KMS-11 (cell line): ENCODE results near the gene S100A2.
"Not testable (repeated sequence)": the region's sequence is repeated elsewhere in the genome, so short reads cannot be mapped to it uniquely, and the experiment has no call there.

Experiments
- H2AFZ ChIP-seq: fragments of 200-600 bp; sonication (generic); 2 replicates; pipeline ENCODE4 v1.6.1; 2016; ENCODE audit warnings: antibody characterized with exemption, mixed run types, low read depth
- H3K27ac ChIP-seq: fragments of 200-600 bp; sonication (generic); 2 replicates; pipeline ENCODE4 v1.6.1; 2016; ENCODE audit warnings: mild to moderate bottlenecking, mixed run types
- H3K27me3 ChIP-seq: fragments of 200-600 bp; sonication (generic); 2 replicates; pipeline ENCODE4 v1.6.1; 2017; ENCODE audit warnings: mild to moderate bottlenecking, low read depth, mixed run types, moderate library complexity; ENCODE audit not compliant: insufficient read depth
- H3K36me3 ChIP-seq: fragments of 200-600 bp; sonication (generic); 2 replicates; pipeline ENCODE4 v1.6.1; 2017; ENCODE audit warnings: mild to moderate bottlenecking, mixed run types; ENCODE audit not compliant: insufficient read depth
- H3K4me1 ChIP-seq: fragments of 200-600 bp; sonication (generic); 2 replicates; pipeline ENCODE4 v1.6.1; 2016; ENCODE audit warnings: mild to moderate bottlenecking, low read depth, mixed run types; ENCODE audit not compliant: poor library complexity, severe bottlenecking
- H3K4me2 ChIP-seq: fragments of 200-600 bp; sonication (generic); 2 replicates; pipeline ENCODE4 v1.7.0; 2016; ENCODE audit warnings: mild to moderate bottlenecking, mixed run types
- H3K4me3 ChIP-seq: fragments of 200-600 bp; sonication (generic); IDR thresholded peaks from 2 replicates; pipeline ENCODE4 v1.6.1; 2017; ENCODE audit warnings: low read depth, low read length, mixed read lengths; ENCODE audit not compliant: insufficient read depth
- H3K79me2 ChIP-seq: fragments of 200-600 bp; sonication (generic); 2 replicates; pipeline ENCODE4 v1.6.1; 2016; ENCODE audit warnings: low read depth, mixed run types; ENCODE audit not compliant: insufficient read depth
- H3K9ac ChIP-seq: fragments of 200-600 bp; sonication (generic); 2 replicates; pipeline ENCODE4 v1.6.1; 2016; ENCODE audit warnings: mild to moderate bottlenecking, mixed run types
- H4K20me1 ChIP-seq: fragments of 200-600 bp; sonication (generic); 2 replicates; pipeline ENCODE4 v1.6.1; 2016; ENCODE audit warnings: mild to moderate bottlenecking, mixed run types; ENCODE audit not compliant: insufficient read depth
- TF ChIP-seq, protein P1 (sequence below): fragments of 200-600 bp; sonication (generic); conservative IDR thresholded peaks from 2 replicates; pipeline ENCODE4 v1.6.1; 2017; ENCODE audit warnings: low read depth, mild to moderate bottlenecking, antibody characterized with exemption, low read length, moderate library complexity, mixed read lengths

Gene S100A2

DNA sequence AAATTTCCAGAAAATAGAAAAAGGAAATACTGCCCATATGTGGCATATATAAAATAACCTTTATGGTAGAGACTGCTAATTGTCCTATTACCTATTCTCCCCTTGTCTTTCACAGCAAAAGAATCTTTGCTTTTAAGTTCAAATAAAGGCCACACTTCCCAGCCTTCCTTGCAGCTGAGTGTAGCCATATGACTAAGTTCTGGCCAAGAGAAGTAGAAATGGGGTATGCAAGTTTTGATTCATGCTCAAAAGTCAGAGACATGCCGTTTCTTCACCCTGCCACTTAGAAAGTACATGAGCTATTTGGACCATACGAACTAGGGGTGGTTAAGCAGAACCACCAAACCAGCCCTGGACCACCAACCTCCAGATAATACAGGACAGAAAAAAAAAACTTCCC, 18.3 kb upstream of the S100A2 start:
- H2AFZ ChIP-seq, result no peak overlapping the region
- no peak overlapping the region for H3K9ac ChIP-seq
- H3K27ac ChIP-seq, result no peak overlapping the region
- TF ChIP-seq, protein P1, sequence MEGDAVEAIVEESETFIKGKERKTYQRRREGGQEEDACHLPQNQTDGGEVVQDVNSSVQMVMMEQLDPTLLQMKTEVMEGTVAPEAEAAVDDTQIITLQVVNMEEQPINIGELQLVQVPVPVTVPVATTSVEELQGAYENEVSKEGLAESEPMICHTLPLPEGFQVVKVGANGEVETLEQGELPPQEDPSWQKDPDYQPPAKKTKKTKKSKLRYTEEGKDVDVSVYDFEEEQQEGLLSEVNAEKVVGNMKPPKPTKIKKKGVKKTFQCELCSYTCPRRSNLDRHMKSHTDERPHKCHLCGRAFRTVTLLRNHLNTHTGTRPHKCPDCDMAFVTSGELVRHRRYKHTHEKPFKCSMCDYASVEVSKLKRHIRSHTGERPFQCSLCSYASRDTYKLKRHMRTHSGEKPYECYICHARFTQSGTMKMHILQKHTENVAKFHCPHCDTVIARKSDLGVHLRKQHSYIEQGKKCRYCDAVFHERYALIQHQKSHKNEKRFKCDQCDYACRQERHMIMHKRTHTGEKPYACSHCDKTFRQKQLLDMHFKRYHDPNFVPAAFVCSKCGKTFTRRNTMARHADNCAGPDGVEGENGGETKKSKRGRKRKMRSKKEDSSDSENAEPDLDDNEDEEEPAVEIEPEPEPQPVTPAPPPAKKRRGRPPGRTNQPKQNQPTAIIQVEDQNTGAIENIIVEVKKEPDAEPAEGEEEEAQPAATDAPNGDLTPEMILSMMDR, result no peak
- no peaks in the 10 kb centered on the region for H3K36me3 ChIP-seq
- H3K4me2 ChIP-seq, result no peak overlapping the region
- no peaks in the 10 kb centered on the region for H3K27me3 ChIP-seq
- H3K4me1 ChIP-seq, result no peaks in the 10 kb centered on the region
- no peak overlapping the region for H3K4me3 ChIP-seq
- H3K79me2 ChIP-seq, result no peaks in the 10 kb centered on the region
- no peaks in the 10 kb centered on the region for H4K20me1 ChIP-seq

DNA sequence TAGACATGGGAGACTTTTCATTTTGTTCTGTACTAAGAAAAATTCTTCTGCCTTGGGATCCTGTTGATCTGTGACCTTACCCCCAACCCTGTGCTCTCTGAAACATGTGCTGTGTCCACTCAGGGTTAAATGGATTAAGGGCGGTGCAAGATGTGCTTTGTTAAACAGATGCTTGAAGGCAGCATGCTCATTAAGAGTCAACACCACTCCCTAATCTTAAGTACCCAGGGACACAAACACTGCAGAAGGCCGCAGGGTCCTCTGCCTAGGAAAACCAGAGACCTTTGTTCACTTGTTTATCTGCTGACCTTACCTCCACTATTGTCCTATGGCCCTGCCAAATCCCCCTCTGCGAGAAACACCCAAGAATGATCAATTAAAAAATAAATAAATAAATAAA, 17.9 kb upstream of the S100A2 start:
- H4K20me1 ChIP-seq, H2AFZ ChIP-seq, H3K4me1 ChIP-seq, H3K36me3 ChIP-seq, H3K9ac ChIP-seq, H3K27me3 ChIP-seq, H3K27ac ChIP-seq, H3K79me2 ChIP-seq, H3K4me2 ChIP-seq, H3K4me3 ChIP-seq: not testable (repeated sequence)

DNA sequence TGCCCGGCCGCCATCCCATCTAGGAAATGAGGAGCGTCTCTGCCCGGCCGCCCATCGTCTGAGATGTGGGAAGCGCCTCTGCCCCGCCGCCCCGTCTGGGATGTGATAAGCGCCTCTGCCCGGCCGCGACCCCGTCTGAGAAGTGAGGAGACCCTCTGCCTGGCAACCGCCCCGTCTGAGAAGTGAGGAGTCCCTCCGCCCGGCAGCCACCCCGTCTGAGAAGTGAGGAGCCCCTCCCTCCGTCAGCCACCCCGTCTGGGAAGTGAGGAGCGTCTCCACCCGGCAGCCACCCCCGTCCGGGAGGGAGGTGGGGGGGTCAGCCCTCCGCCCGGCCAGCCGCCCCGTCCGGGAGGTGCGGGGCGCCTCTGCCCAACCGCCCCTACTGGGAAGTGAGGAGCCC, 17.2 kb upstream of the S100A2 start:
- H3K9ac ChIP-seq, H3K4me3 ChIP-seq, H3K4me2 ChIP-seq: not testable (repeated sequence)

DNA sequence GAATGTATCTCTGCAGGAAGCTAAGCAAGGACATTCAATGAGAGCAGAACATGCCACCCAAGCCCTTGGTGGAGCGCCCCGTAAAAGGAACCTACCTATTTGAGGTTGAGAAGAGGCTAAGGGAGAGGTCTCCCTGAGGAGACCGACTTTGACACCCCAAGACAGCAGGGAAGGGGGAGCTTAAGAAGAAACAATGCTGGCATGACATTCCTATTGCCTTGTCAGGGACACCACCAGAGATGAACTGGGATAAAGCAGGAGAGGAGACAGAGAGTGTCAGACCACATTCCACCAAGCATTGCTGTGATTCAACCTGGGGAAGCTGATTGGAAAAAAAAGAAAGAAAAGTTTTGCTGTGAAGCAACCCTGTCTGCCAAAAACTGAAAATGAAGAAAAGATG, 13.3 kb upstream of the S100A2 start:
- Histone ChIP-seq H2AFZ (no peak overlapping the region), H3K4me3 (no peak overlapping the region), H3K79me2 (no peaks in the 10 kb centered on the region), H4K20me1 (no peaks in the 10 kb centered on the region), H3K4me1 (no peaks in the 10 kb centered on the region), H3K4me2 (no peak overlapping the region), H3K27me3 (peaks cover 10% of the 10 kb centered on the region; the same call in 1 of the 2 replicates), H3K36me3 (no peaks in the 10 kb centered on the region), H3K27ac (no peak overlapping the region), H3K9ac (no peak overlapping the region)
- TF ChIP-seq, protein P1, result no peak

More for the DNA sequence above, 17.2 kb upstream of the S100A2 start:
- not testable (repeated sequence) for H3K27ac ChIP-seq, H3K4me1 ChIP-seq, H4K20me1 ChIP-seq, H3K79me2 ChIP-seq, H3K36me3 ChIP-seq, H3K27me3 ChIP-seq, H2AFZ ChIP-seq

DNA sequence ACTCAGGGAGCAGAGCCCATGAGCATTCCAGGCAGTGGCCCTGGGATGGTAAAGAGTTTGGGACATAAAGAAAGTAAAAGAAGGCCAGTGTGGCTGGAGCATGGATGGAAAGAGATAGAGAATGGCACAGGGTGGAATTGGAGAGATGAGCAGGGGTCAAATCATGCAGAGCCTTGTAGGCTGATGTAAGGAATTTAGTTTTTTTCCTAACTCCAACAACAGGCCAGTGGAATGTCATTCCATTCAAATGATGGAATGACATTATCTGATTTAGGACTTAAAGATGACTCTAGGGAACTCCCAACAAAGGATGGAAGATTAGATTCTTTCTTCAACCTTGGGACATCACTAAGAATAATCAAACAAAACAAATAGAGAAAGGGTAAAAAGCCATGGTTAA, 12.8 kb upstream of the S100A2 start:
- no peaks in the 10 kb centered on the region for H3K79me2 ChIP-seq
- H4K20me1 ChIP-seq, result no peaks in the 10 kb centered on the region
- H3K4me3 ChIP-seq, result no peak overlapping the region
- no peaks in the 10 kb centered on the region for H3K4me1 ChIP-seq
- no peak overlapping the region for H3K27ac ChIP-seq
- peaks cover 10% of the 10 kb centered on the region; the same call in 1 of the 2 replicates for H3K27me3 ChIP-seq
- no peaks in the 10 kb centered on the region for H3K36me3 ChIP-seq
- H3K4me2 ChIP-seq, result no peak overlapping the region
- no peak overlapping the region for H2AFZ ChIP-seq
- H3K9ac ChIP-seq, result no peak overlapping the region
- TF ChIP-seq, protein P1, result no peak
